IMR-90 (cell line): ENCODE measurements around the gene RAB28.

ENCODE experiments used
- MAFK ChIP-seq: IDR thresholded peaks from 2 replicates; pipeline ENCODE4 v1.6.1; 2012; ENCODE audit warnings: low read depth, low read length, improper control_type of control experiment
- POLR2A ChIP-seq: IDR thresholded peaks from 2 replicates; pipeline ENCODE4 v1.6.1; 2012; ENCODE audit warnings: mild to moderate bottlenecking, low read depth, low read length
- RAD21 ChIP-seq: IDR thresholded peaks from 2 replicates; pipeline ENCODE4 v1.6.1; 2012; ENCODE audit warnings: low read length, improper control_type of control experiment
- TF ChIP-seq, protein P1 (sequence below): conservative IDR thresholded peaks from 2 replicates; pipeline ENCODE4 v1.5.1; 2012; ENCODE audit warnings: mild to moderate bottlenecking, low read depth, low read length, improper control_type of control experiment

DNA sequence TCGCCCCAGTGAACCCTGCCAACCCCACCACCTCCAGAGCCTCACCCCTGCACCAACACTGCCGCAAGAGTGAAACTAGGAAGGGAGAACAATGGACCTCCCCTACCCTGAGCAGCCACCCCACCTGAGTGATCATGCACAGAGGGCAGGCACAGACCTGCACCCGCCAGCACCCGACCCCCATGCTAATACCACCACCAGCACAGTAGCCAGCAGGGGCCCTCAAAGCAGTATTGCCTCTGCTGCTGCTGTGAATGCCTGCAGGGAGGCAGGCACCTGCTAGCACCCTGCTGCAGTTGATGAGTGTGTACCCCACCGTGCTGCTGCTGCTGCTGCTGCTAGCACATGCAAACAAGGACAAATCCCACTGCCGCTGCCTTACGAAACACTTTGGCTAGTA, 100.1 kb downstream of the RAB28 start:
- no peak for TF ChIP-seq POLR2A
- TF ChIP-seq, protein P1, sequence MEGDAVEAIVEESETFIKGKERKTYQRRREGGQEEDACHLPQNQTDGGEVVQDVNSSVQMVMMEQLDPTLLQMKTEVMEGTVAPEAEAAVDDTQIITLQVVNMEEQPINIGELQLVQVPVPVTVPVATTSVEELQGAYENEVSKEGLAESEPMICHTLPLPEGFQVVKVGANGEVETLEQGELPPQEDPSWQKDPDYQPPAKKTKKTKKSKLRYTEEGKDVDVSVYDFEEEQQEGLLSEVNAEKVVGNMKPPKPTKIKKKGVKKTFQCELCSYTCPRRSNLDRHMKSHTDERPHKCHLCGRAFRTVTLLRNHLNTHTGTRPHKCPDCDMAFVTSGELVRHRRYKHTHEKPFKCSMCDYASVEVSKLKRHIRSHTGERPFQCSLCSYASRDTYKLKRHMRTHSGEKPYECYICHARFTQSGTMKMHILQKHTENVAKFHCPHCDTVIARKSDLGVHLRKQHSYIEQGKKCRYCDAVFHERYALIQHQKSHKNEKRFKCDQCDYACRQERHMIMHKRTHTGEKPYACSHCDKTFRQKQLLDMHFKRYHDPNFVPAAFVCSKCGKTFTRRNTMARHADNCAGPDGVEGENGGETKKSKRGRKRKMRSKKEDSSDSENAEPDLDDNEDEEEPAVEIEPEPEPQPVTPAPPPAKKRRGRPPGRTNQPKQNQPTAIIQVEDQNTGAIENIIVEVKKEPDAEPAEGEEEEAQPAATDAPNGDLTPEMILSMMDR: no peak
- no peak for TF ChIP-seq MAFK
- TF ChIP-seq RAD21: no peak
